ENCODE measurements around the gene COQ10A. TPM values are rescaled to one million over a fixed set of nuclear protein-coding genes. Genes with fewer than 3 reads are reported as not detected.

The COQ10A gene
- total RNA-seq, 4 donors from 2014 or later = 6.7 to 51.5 (median 27.9) TPM

- no peaks in the 10 kb centered on the region for H3K27me3 ChIP-seq
- no peaks in the 10 kb centered on the region for H3K9me3 ChIP-seq
- no peak overlapping the region for H3K27ac ChIP-seq
- intact Hi-C loops (cut with DNase I; ENCODE audit: low total_unique reads) (no loop called here), in situ Hi-C loops (cut with MboI; ENCODE audit: low pct_ligation_motif_present in 1 of 4, low pct_unique_long_range_greater_than_20kb in 1 of 4, low sequenced_read_pairs in 3 of 4) (no loop called here)
- H3K4me1 ChIP-seq = no peaks in the 10 kb centered on the region
- no peak overlapping the region for H3K4me3 ChIP-seq
- peaks cover 0 to 73% (median 37%) of the 10 kb centered on the region in 4 donors for H3K36me3 ChIP-seq
- no peak for DNase-seq
- no peak for TF ChIP-seq POLR2A (IDR thresholded peaks at IDR 0.05)
- TF ChIP-seq POLR2AphosphoS5 (IDR thresholded peaks at IDR 0.05) = no peak
- no peak for TF ChIP-seq CTCF (IDR thresholded peaks at IDR 0.05)
- no peak for TF ChIP-seq EP300 (IDR thresholded peaks at IDR 0.05; ENCODE audit: low read depth)
- WGBS, 2 donors (ENCODE audit: low coverage in 1 of 2) = 98% methylated on average over 14 of the region's 14 CpGs; no CpG with 5 or more reads in 1 of the 2 donors
These were observed 22.2 kb upstream of the COQ10A start for GRCh38 chr12:56244494-56244893.

GRCh38 chr12:56247923-56248322 is 18.8 kb upstream of the COQ10A start:
- TF ChIP-seq POLR2AphosphoS5 (IDR thresholded peaks at IDR 0.05) (no peak), POLR2A (IDR thresholded peaks at IDR 0.05) (no peak), CTCF (IDR thresholded peaks at IDR 0.05) (no peak), EP300 (IDR thresholded peaks at IDR 0.05; ENCODE audit: low read depth) (no peak)
- in situ Hi-C loops (cut with MboI; ENCODE audit: low pct_ligation_motif_present in 1 of 4, low pct_unique_long_range_greater_than_20kb in 1 of 4, low sequenced_read_pairs in 3 of 4) (no loop called here), intact Hi-C loops (cut with DNase I; ENCODE audit: low total_unique reads) (no loop called here)
- H3K4me1 ChIP-seq = no peaks in the 10 kb centered on the region
- H3K27ac ChIP-seq = no peak overlapping the region
- H3K4me3 ChIP-seq = no peak overlapping the region
- 94 to 100% methylated on average over 7 to 16 of the region's 16 CpGs for WGBS, 2 donors (ENCODE audit: low coverage in 1 of 2)
- no peaks in the 10 kb centered on the region for H3K9me3 ChIP-seq
- no peak for DNase-seq
- peaks cover 0 to 89% (median 39%) of the 10 kb centered on the region in 4 donors for H3K36me3 ChIP-seq
- no peaks in the 10 kb centered on the region for H3K27me3 ChIP-seq

GRCh38 chr12:56248711-56249110 is 18.0 kb upstream of the COQ10A start:
- DNase-seq = no peak
- Histone ChIP-seq H3K27ac (no peak overlapping the region), H3K27me3 (no peaks in the 10 kb centered on the region), H3K4me3 (no peak overlapping the region), H3K36me3 (peaks cover 0 to 89% (median 40%) of the 10 kb centered on the region in 4 donors), H3K4me1 (no peaks in the 10 kb centered on the region), H3K9me3 (no peaks in the 10 kb centered on the region)
- 97% methylated on average over 7 of the region's 8 CpGs; no CpG with 5 or more reads in 1 of the 2 donors for WGBS, 2 donors (ENCODE audit: low coverage in 1 of 2)
- in situ Hi-C loops (cut with MboI; ENCODE audit: low pct_ligation_motif_present in 1 of 4, low pct_unique_long_range_greater_than_20kb in 1 of 4, low sequenced_read_pairs in 3 of 4) = no loop called here
- TF ChIP-seq POLR2A (IDR thresholded peaks at IDR 0.05) (no peak), POLR2AphosphoS5 (IDR thresholded peaks at IDR 0.05) (no peak), CTCF (IDR thresholded peaks at IDR 0.05) (no peak), EP300 (IDR thresholded peaks at IDR 0.05; ENCODE audit: low read depth) (no peak)
- intact Hi-C loops (cut with DNase I; ENCODE audit: low total_unique reads) = no loop called here

- DNase-seq = no peak
- in situ Hi-C loops (cut with MboI; ENCODE audit: low pct_ligation_motif_present in 1 of 4, low pct_unique_long_range_greater_than_20kb in 1 of 4, low sequenced_read_pairs in 3 of 4) = no loop called here
- H3K4me3 ChIP-seq = no peak overlapping the region
- no peaks in the 10 kb centered on the region for H3K9me3 ChIP-seq
- 98% methylated on average over 3 of the region's 3 CpGs; no CpG with 5 or more reads in 1 of the 2 donors for WGBS, 2 donors (ENCODE audit: low coverage in 1 of 2)
- H3K36me3 ChIP-seq = peaks cover 0 to 73% (median 41%) of the 10 kb centered on the region in 4 donors
- intact Hi-C loops (cut with DNase I; ENCODE audit: low total_unique reads) = no loop called here
- no peak overlapping the region for H3K27ac ChIP-seq
- H3K4me1 ChIP-seq = peaks cover 11 to 15% (median 14%) of the 10 kb centered on the region in 4 donors
- TF ChIP-seq EP300 (IDR thresholded peaks at IDR 0.05; ENCODE audit: low read depth) = no peak
- TF ChIP-seq POLR2AphosphoS5 (IDR thresholded peaks at IDR 0.05) = no peak
- TF ChIP-seq CTCF (IDR thresholded peaks at IDR 0.05) = no peak
- TF ChIP-seq POLR2A (IDR thresholded peaks at IDR 0.05) = no peak
- no peaks in the 10 kb centered on the region for H3K27me3 ChIP-seq
These were observed 14.1 kb upstream of the COQ10A start for GRCh38 chr12:56252649-56253048.
